ENCODE measurements around the gene B3GALT6.

The B3GALT6 gene

DNA sequence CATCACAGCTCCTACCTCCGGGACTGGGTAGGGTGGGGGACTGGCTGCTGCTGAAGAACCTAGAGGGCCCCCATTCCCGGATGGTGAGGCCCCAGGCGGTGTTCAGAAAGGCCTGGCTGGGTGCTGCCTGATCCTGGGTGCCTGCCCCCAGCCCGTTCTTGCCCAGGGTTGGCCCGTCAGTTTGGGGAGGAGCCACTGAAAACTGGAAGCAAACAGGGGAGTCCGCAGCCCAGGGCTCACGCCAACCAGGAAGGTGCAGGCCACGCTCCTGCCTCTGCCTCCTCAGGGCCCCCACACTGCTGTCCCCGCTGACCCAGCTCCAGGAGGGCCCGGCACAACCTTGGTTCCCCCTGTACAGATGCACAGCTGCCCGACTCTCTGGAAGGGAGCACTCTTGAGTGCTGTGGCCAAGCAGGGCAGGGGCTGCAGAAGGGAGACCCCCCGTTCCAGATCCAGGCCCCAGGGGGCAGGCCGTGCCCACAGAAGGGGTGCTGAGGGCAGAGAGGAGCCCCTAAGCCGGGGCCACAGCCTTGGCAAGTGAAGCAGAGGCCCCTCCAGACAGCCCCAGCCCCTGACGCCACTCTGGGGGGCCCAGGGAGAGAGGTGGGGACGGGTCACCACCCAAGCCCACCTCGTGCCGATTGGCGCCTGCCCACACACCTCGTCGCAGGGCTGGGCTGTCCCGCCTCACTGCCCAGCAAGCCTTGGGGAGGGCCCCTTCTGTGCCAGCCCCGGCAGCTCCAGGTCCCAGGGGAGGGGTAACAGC is 9.0 kb downstream of the B3GALT6 start:
- Histone ChIP-seq H3K27ac (no peak overlapping the region), H3K27me3 (replicated peaks) (no peaks in the 10 kb centered on the region), H3K36me3 (replicated peaks) (no peaks in the 10 kb centered on the region), H3K4me3 (ENCODE audit: low read depth, low read length) (no peak overlapping the region)
- DNase-seq = no peak
- TF ChIP-seq CTCF (IDR thresholded peaks at IDR 0.05; ENCODE audit: low read depth, low read length, missing control alignments) = no peak
- in situ Hi-C loops (cut with HindIII; ENCODE audit: low pct_ligation_motif_present, low sequenced_read_pairs) = no loop called here

- no peaks in the 10 kb centered on the region for H3K27me3 ChIP-seq (replicated peaks)
- no peak overlapping the region for H3K27ac ChIP-seq
- no peak for TF ChIP-seq CTCF (IDR thresholded peaks at IDR 0.05; ENCODE audit: low read depth, low read length, missing control alignments)
- in situ Hi-C loops (cut with HindIII; ENCODE audit: low pct_ligation_motif_present, low sequenced_read_pairs) = no loop called here
- no peak overlapping the region for H3K4me3 ChIP-seq (ENCODE audit: low read depth, low read length)
- no peak for DNase-seq
- no peaks in the 10 kb centered on the region for H3K36me3 ChIP-seq (replicated peaks)
Measured at GRCh38 chr1:1241588-1242219, 9.7 kb downstream of the B3GALT6 start.

GRCh38 chr1:1242461-1243265 is 10.6 kb downstream of the B3GALT6 start:
- H3K27me3 ChIP-seq (replicated peaks) = no peaks in the 10 kb centered on the region
- DNase-seq = no peak
- no peak overlapping the region for H3K27ac ChIP-seq
- H3K4me3 ChIP-seq (ENCODE audit: low read depth, low read length) = no peak overlapping the region
- in situ Hi-C loops (cut with HindIII; ENCODE audit: low pct_ligation_motif_present, low sequenced_read_pairs) = no loop called here
- no peak for TF ChIP-seq CTCF (IDR thresholded peaks at IDR 0.05; ENCODE audit: low read depth, low read length, missing control alignments)
- H3K36me3 ChIP-seq (replicated peaks) = no peaks in the 10 kb centered on the region

GRCh38 chr1:1243266-1243660 is 11.2 kb downstream of the B3GALT6 start:
- TF ChIP-seq CTCF (IDR thresholded peaks at IDR 0.05; ENCODE audit: low read depth, low read length, missing control alignments) = no peak
- Histone ChIP-seq H3K27me3 (replicated peaks) (no peaks in the 10 kb centered on the region), H3K4me3 (ENCODE audit: low read depth, low read length) (no peak overlapping the region), H3K27ac (no peak overlapping the region), H3K36me3 (replicated peaks) (no peaks in the 10 kb centered on the region)
- in situ Hi-C loops (cut with HindIII; ENCODE audit: low pct_ligation_motif_present, low sequenced_read_pairs) = no loop called here
- DNase-seq = no peak

GRCh38 chr1:1243807-1244191 is 11.8 kb downstream of the B3GALT6 start:
- H3K27me3 ChIP-seq (replicated peaks) = no peaks in the 10 kb centered on the region
- no peak overlapping the region for H3K4me3 ChIP-seq (ENCODE audit: low read depth, low read length)
- DNase-seq = no peak
- no peaks in the 10 kb centered on the region for H3K36me3 ChIP-seq (replicated peaks)
- TF ChIP-seq CTCF (IDR thresholded peaks at IDR 0.05; ENCODE audit: low read depth, low read length, missing control alignments) = no peak
- no peak overlapping the region for H3K27ac ChIP-seq
- in situ Hi-C loops (cut with HindIII; ENCODE audit: low pct_ligation_motif_present, low sequenced_read_pairs) = no loop called here
